ENCODE results near the gene SIPA1L2. TPM values are rescaled to one million over a fixed set of nuclear protein-coding genes. Genes with fewer than 3 reads are reported as not detected.
A peak's percentile ranks its signal among the peaks of the same experiment; 100 is the strongest.

The SIPA1L2 gene
- total RNA-seq, 2 experiments from 2014 or later: 6.2 to 13.5 TPM

GRCh38 chr1:232589812-232590743 is 39.9 kb downstream of the SIPA1L2 start:
- DNase-seq (ENCODE audit: low spot score): peak; percentile 57
- ChIA-PET POLR2A (interaction anchor here (1.1 to 2.2 kb wide), 7 partner anchors 9 to 96 kb away, joined by 3 to 9 read pairs (median 3); no protein-coding TSS in a partner anchor), CTCF (ENCODE audit: unreplicated experiment) (no interaction called here)
- intact Hi-C loops (cut with micrococcal nuclease; ENCODE audit: unreplicated experiment): no loop called here
- H3K79me2 ChIP-seq (ENCODE audit: insufficient read depth, low read depth, low read length): peaks cover 8% of the 10 kb centered on the region; the same call in 1 of the 2 replicates
- H3K9me2 ChIP-seq (ENCODE audit: insufficient read depth, low read length): no peaks in the 10 kb centered on the region
- H3K4me3 ChIP-seq (ENCODE audit: low read depth, low read length, poor library complexity, severe bottlenecking): peak overlapping the region; percentile 24
- H3K4me1 ChIP-seq (ENCODE audit: insufficient read depth, low read length, poor library complexity, severe bottlenecking): peaks cover 70% of the 10 kb centered on the region
- no peak for TF ChIP-seq CTCF (conservative IDR thresholded peaks at IDR 0.05; ENCODE audit: low read length)
- no peak for TF ChIP-seq EZH2phosphoT487 (IDR thresholded peaks at IDR 0.05; ENCODE audit: borderline replicate concordance, low read depth, low read length)
- no peaks in the 10 kb centered on the region for H4K20me1 ChIP-seq (ENCODE audit: insufficient read depth, low read length)
- H3K36me3 ChIP-seq (ENCODE audit: insufficient read depth, low read length): no peaks in the 10 kb centered on the region; the same call in 1 of the 2 replicates
- no TSS peak for BruUV-seq (replicated peaks)
- H3K27ac ChIP-seq (ENCODE audit: low read depth, low read length, poor library complexity, severe bottlenecking): peak overlapping the region; percentile 79
- no peaks in the 10 kb centered on the region for H3K9me3 ChIP-seq (ENCODE audit: low read length)
- peak overlapping the region; percentile 64 for H3K4me2 ChIP-seq (ENCODE audit: low read length)
- peak overlapping the region; percentile 74 for H2AFZ ChIP-seq (ENCODE audit: low read length)

GRCh38 chr1:232589111-232589811 is 40.7 kb downstream of the SIPA1L2 start:
- DNase-seq (ENCODE audit: low spot score): no peak
- peak overlapping the region; percentile 64 for H3K4me2 ChIP-seq (ENCODE audit: low read length)
- intact Hi-C loops (cut with micrococcal nuclease; ENCODE audit: unreplicated experiment): no loop called here
- H4K20me1 ChIP-seq (ENCODE audit: insufficient read depth, low read length): no peaks in the 10 kb centered on the region
- H3K9me3 ChIP-seq (ENCODE audit: low read length): no peaks in the 10 kb centered on the region
- BruUV-seq (replicated peaks): no TSS peak
- H3K27ac ChIP-seq (ENCODE audit: low read depth, low read length, poor library complexity, severe bottlenecking): peak overlapping the region; percentile 79
- H3K4me3 ChIP-seq (ENCODE audit: low read depth, low read length, poor library complexity, severe bottlenecking): no peak overlapping the region
- no peaks in the 10 kb centered on the region for H3K9me2 ChIP-seq (ENCODE audit: insufficient read depth, low read length)
- H3K36me3 ChIP-seq (ENCODE audit: insufficient read depth, low read length): no peaks in the 10 kb centered on the region; the same call in 1 of the 2 replicates
- H3K79me2 ChIP-seq (ENCODE audit: insufficient read depth, low read depth, low read length): peaks cover 8% of the 10 kb centered on the region; the same call in 1 of the 2 replicates
- peaks cover 62% of the 10 kb centered on the region for H3K4me1 ChIP-seq (ENCODE audit: insufficient read depth, low read length, poor library complexity, severe bottlenecking)
- H2AFZ ChIP-seq (ENCODE audit: low read length): peak overlapping the region; percentile 74; the same call in 1 of the 2 replicates
- TF ChIP-seq EZH2phosphoT487 (IDR thresholded peaks at IDR 0.05; ENCODE audit: borderline replicate concordance, low read depth, low read length) (no peak), CTCF (conservative IDR thresholded peaks at IDR 0.05; ENCODE audit: low read length) (no peak)
- CTCF ChIA-PET (ENCODE audit: unreplicated experiment): no interaction called here
- POLR2A ChIA-PET: interaction anchor here (1.3 to 2.2 kb wide), 3 partner anchors 10 to 39 kb away, joined by 4 to 6 read pairs (median 5); no protein-coding TSS in a partner anchor

Measured in OCI-LY7 (cell line).